HepG2 (cell line): Measurements from ENCODE around the gene ZXDC. TPM values are rescaled to one million over a fixed set of nuclear protein-coding genes. Genes with fewer than 3 reads are reported as not detected.

ENCODE experiments used
- AKNA ChIP-seq: sonication (generic); formaldehyde crosslinking; IDR thresholded peaks from 2 replicates; pipeline ENCODE4 v1.4.0; 2020; ENCODE audit warnings: missing genetic modification reagents, borderline replicate concordance
- GABPA ChIP-seq, 2 experiments: IDR thresholded peaks; 2 replicates each; pipeline ENCODE4 v1.6.1; 2011 to 2016; ENCODE audit warnings: low read depth in 2 of 2, low read length in 1 of 2, missing biosample characterization in 1 of 2, missing genetic modification characterization in 1 of 2
- GLMP ChIP-seq: sonication (generic); formaldehyde crosslinking; IDR thresholded peaks from 2 replicates; pipeline ENCODE4 v1.9.0; 2021; ENCODE audit warnings: missing genetic modification reagents, mild to moderate bottlenecking, borderline replicate concordance
- HDAC1 ChIP-seq: sonication (generic); formaldehyde crosslinking; IDR thresholded peaks from 2 replicates; pipeline ENCODE4 v1.5.1; 2020; ENCODE audit warnings: mild to moderate bottlenecking, missing genetic modification reagents
- HDAC2 ChIP-seq: sonication (generic); formaldehyde crosslinking; IDR thresholded peaks from 2 replicates; pipeline ENCODE4 v1.4.0; 2020; ENCODE audit warnings: missing genetic modification reagents
- HMGXB3 ChIP-seq: sonication (generic); formaldehyde crosslinking; IDR thresholded peaks from 2 replicates; pipeline ENCODE4 v1.4.0; 2020; ENCODE audit warnings: missing genetic modification reagents, borderline replicate concordance
- ZBTB8A ChIP-seq: sonication (generic); formaldehyde crosslinking; IDR thresholded peaks from 2 replicates; pipeline ENCODE4 v1.4.0; 2020; ENCODE audit warnings: mild to moderate bottlenecking, low read depth, missing genetic modification reagents, borderline replicate concordance
- ZNF142 ChIP-seq: sonication (generic); formaldehyde crosslinking; IDR thresholded peaks from 2 replicates; pipeline ENCODE4 v1.4.0; 2020; ENCODE audit warnings: missing genetic modification reagents
- ZNF235 ChIP-seq: sonication (generic); formaldehyde crosslinking; IDR thresholded peaks from 2 replicates; pipeline ENCODE4 v1.8.1; 2023; ENCODE audit warnings: mild to moderate bottlenecking, missing genetic modification reagents, borderline replicate concordance
- ZNF761 ChIP-seq: sonication (generic); formaldehyde crosslinking; conservative IDR thresholded peaks from 2 replicates; pipeline ENCODE4 v1.4.0; 2020; ENCODE audit warnings: mild to moderate bottlenecking, missing genetic modification reagents
- polyA plus RNA-seq, 8 experiments: library from polyadenylated mRNA; depleted of rRNA in 3 of 8; stranded (reverse) in 7 of 8; unstranded in 1 of 8; fragments of >200 nt; fragmentation: Illumina TruSeq in 4 of 8; extraction: Trizol in 4 of 8; gene quantifications; 2 replicates each; pipeline versions ENCODE4 v1.2.1 to v1.2.3, GENCODE V29; 2011 to 2016; ENCODE audit warnings: low read depth in 4 of 8, missing spikeins in 1 of 8, mixed read lengths in 1 of 8; ENCODE audit not compliant: insufficient read depth in 1 of 8
- total RNA-seq, 5 experiments: library from RNA; depleted of rRNA; stranded (reverse); fragments of >200 nt; fragmentation: Illumina TruSeq; extraction: Trizol; gene quantifications; 2 replicates each; pipeline ENCODE4 v1.2.3, GENCODE V29; 2016; ENCODE audit warnings: low read depth in 1 of 5

The ZXDC gene
- total and polyA plus RNA-seq, 2 of the 13 experiments (the other 11 are each of a cell fraction or from before 2014, with no cell fraction given): 17.6 to 21.2 TPM

- TF ChIP-seq GLMP (CRISPR knock-in tag): no peak
- TF ChIP-seq GABPA (IDR thresholded peaks at IDR 0.05; ENCODE audit: low read depth, low read length): no peak
- TF ChIP-seq GABPA (CRISPR knock-in tag; IDR thresholded peaks at IDR 0.05; ENCODE audit: low read depth): peak; percentile 52; the same call in 1 of the 2 replicates
- no peak for TF ChIP-seq HDAC2 (CRISPR knock-in tag)
- no peak for TF ChIP-seq HMGXB3 (CRISPR knock-in tag)
- TF ChIP-seq AKNA: no peak
- TF ChIP-seq ZNF235: no peak
- peak; percentile 44; the same call in 1 of the 2 replicates for TF ChIP-seq HDAC1 (CRISPR knock-in tag)
- TF ChIP-seq ZBTB8A: no peak
- TF ChIP-seq ZNF761 (CRISPR knock-in tag): no peak
- TF ChIP-seq ZNF142: no peak
Observed at GRCh38 chr3:126419886-126420786, 55.6 kb downstream of the ZXDC start (continued).
